Activated CD8-positive, alpha-beta memory T cell treated with anti-CD3 and anti-CD28 coated beads for 24 hours (primary cell): ENCODE results near the gene RASA3.
"Not testable (repeated sequence)": the region's sequence is repeated elsewhere in the genome, so short reads cannot be mapped to it uniquely, and the experiment has no call there.

Source experiments
- DNase-seq: peaks from one replicate; pipeline ENCODE4 v3.0.0-alpha.2; 2020

The RASA3 gene

GRCh38 chr13:114126086-114126485, 6.3 kb downstream of the RASA3 start:
- DNase-seq, result not testable (repeated sequence)

GRCh38 chr13:114125589-114125988, 6.8 kb downstream of the RASA3 start:
- no peak for DNase-seq

- peak; percentile 83 for DNase-seq
Observed at GRCh38 chr13:114124921-114125320, 7.5 kb downstream of the RASA3 start.

- no peak for DNase-seq
Observed at GRCh38 chr13:114124431-114124830, 8.0 kb downstream of the RASA3 start.

- DNase-seq, result no peak
Observed at GRCh38 chr13:114123876-114124275, 8.5 kb downstream of the RASA3 start.

GRCh38 chr13:114123448-114123847, 9.0 kb downstream of the RASA3 start:
- DNase-seq, result no peak

- no peak for DNase-seq
Observed at GRCh38 chr13:114122591-114123211, 9.7 kb downstream of the RASA3 start.

GRCh38 chr13:114122127-114122511, 10.3 kb downstream of the RASA3 start:
- no peak for DNase-seq

- no peak for DNase-seq
Observed at GRCh38 chr13:114121496-114122126, 10.8 kb downstream of the RASA3 start.

GRCh38 chr13:114121031-114121430, 11.4 kb downstream of the RASA3 start:
- DNase-seq, result no peak

- DNase-seq, result no peak
Observed at GRCh38 chr13:114120591-114121011, 11.8 kb downstream of the RASA3 start.

GRCh38 chr13:114119196-114119595, 13.2 kb downstream of the RASA3 start:
- no peak for DNase-seq

- DNase-seq, result no peak
Observed at GRCh38 chr13:114118511-114119123, 13.8 kb downstream of the RASA3 start.

GRCh38 chr13:114118086-114118485, 14.3 kb downstream of the RASA3 start:
- no peak for DNase-seq

- not testable (repeated sequence) for DNase-seq
Observed at GRCh38 chr13:114117341-114117874, 15.0 kb downstream of the RASA3 start.

- DNase-seq, result no peak
Observed at GRCh38 chr13:114116734-114117133, 15.7 kb downstream of the RASA3 start.

GRCh38 chr13:114115796-114116195, 16.6 kb downstream of the RASA3 start:
- DNase-seq, result peak; percentile 52

- DNase-seq, result peak; percentile 59
Observed at GRCh38 chr13:114115191-114115671, 17.2 kb downstream of the RASA3 start.

GRCh38 chr13:114114666-114115065, 17.8 kb downstream of the RASA3 start:
- peak; percentile 53 for DNase-seq

- peak; percentile 56 for DNase-seq
Observed at GRCh38 chr13:114114006-114114640, 18.3 kb downstream of the RASA3 start.

- not testable (repeated sequence) for DNase-seq
Observed at GRCh38 chr13:114113395-114113794, 19.0 kb downstream of the RASA3 start.

- peak; percentile 52 for DNase-seq
Observed at GRCh38 chr13:114112826-114113322, 19.5 kb downstream of the RASA3 start.

GRCh38 chr13:114112231-114112825, 20.1 kb downstream of the RASA3 start:
- no peak for DNase-seq
